HG02852 (cell line): Measurements from ENCODE around the gene AKR1C4.
"Not testable (repeated sequence)": the region's sequence is repeated elsewhere in the genome, so short reads cannot be mapped to it uniquely, and the experiment has no call there.

Experiments
- ATAC-seq: cut with Tn5 transposase; IDR thresholded peaks from one replicate; pipeline ENCODE4 v1.9.1; 2021; ENCODE audit warnings: mild to moderate bottlenecking, moderate library complexity; ENCODE audit not compliant: unreplicated experiment

The AKR1C4 gene

GRCh38 chr10:5199398-5199797, 2.8 kb downstream of the AKR1C4 start:
- ATAC-seq = no peak

GRCh38 chr10:5206799-5207198, 10.2 kb downstream of the AKR1C4 start:
- no peak for ATAC-seq

GRCh38 chr10:5209776-5210175, 13.1 kb downstream of the AKR1C4 start:
- ATAC-seq = not testable (repeated sequence)

DNA sequence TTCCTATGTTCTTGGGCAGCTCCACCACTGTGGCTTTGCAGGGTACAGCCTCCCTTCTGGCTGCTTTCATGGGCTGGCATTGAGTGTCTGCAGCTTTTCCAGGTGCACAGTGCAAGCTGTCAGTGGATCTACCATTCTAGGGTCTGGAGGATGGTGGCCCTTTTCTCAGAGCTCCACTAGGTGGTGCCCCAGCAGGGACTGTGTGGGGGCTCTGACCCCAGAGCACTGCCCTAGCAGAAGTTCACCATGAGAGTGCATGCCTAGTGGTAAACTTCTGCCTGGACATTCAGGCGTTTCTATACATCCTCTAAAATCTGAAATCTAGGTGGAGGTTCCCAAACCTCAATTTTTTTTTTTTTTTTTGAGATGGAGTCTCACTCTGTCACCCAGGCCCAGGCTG, 13.6 kb downstream of the AKR1C4 start:
- ATAC-seq = not testable (repeated sequence)

- ATAC-seq = no peak
These were observed 15.3 kb downstream of the AKR1C4 start for GRCh38 chr10:5211696-5212536.

GRCh38 chr10:5216801-5217200, 20.2 kb downstream of the AKR1C4 start:
- no peak for ATAC-seq

- ATAC-seq = no peak
These were observed 22.6 kb downstream of the AKR1C4 start for GRCh38 chr10:5219262-5219661.

- ATAC-seq = not testable (repeated sequence)
These were observed 26.3 kb downstream of the AKR1C4 start for GRCh38 chr10:5222942-5223341.

- no peak for ATAC-seq
These were observed 32.4 kb downstream of the AKR1C4 start for GRCh38 chr10:5229019-5229418.

DNA sequence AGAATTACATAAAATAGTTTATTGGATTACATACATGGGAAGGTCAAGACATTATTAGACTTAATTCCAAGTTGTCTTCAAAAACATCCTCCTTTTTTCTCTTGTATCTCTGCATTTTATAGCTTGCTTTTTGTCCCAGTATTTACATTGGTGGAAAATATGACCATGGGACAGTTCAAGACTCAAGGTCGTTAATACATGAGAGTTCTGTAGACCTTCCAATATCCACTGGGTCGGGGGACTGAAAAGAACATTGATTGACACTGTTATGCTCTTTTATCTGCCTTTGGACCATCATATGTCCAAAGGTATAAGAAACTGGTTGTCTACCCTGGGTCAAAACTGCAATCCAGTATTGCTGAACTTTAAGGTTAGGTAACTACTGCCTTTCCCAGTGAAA, 36.7 kb downstream of the AKR1C4 start:
- no peak for ATAC-seq

GRCh38 chr10:5234106-5234860, 37.6 kb downstream of the AKR1C4 start:
- no peak for ATAC-seq

DNA sequence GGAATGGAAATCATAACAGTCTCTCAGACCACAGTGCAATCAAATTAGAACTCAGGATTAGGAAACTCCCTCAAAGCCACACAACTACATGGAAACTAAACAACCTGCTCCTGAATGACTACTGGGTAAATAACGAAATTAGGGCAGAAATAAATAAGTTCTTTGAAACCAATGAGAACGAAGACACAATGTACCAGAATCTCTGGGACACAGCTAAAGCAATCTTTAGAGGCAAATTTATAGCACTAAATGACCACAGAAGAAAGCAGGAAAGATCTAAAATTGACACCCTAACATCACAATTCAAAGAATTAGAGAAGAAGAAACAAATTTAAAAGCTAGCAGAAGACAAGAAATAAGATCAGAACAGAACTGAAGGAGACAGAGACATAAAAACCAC, 40.9 kb downstream of the AKR1C4 start:
- not testable (repeated sequence) for ATAC-seq

- ATAC-seq = no peak
These were observed 45.9 kb downstream of the AKR1C4 start for GRCh38 chr10:5242585-5242984.

DNA sequence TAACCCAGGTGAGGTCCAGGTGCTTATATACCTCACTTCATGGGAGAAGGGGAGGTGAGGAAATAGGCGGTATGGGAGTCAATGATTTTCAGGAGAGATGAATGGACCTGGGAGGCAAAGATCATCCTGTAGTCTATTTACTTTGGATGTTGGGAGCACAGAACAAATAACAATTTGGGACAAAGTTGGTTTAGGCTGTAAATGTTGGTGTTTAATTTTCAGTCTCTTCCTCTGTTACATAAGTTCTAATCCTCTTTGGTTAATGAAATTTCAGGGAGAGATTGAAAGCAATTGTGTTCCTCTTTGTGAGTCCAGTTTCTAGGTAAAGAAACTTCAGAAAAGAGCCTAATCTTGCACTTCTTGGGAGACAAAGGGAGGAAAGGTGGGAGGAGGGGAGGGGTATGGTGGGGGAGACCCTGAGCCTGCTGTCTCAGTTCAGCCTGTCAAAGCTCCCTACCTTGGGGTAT, 46.9 kb downstream of the AKR1C4 start:
- no peak for ATAC-seq

GRCh38 chr10:5252177-5253037, 55.8 kb downstream of the AKR1C4 start:
- no peak for ATAC-seq

DNA sequence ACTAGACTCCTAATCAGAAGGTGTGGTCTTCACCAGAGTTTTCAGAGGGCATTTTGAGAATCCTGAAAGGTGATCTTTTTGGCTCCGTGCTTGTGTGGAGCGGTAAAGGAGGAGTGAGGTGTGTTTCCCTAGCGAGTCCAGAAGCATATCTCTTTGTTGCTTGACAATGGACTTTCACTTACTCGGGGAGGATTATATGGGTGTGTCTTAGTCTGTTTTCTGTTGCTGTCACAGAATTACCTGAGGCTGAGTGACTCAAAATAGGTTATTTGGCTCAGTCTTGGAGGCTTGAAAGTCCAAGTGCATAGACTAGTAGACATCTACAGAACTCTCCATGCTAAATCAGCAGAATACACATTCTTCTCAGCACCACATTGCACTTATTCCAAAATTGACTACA, 57.9 kb downstream of the AKR1C4 start:
- ATAC-seq = no peak

DNA sequence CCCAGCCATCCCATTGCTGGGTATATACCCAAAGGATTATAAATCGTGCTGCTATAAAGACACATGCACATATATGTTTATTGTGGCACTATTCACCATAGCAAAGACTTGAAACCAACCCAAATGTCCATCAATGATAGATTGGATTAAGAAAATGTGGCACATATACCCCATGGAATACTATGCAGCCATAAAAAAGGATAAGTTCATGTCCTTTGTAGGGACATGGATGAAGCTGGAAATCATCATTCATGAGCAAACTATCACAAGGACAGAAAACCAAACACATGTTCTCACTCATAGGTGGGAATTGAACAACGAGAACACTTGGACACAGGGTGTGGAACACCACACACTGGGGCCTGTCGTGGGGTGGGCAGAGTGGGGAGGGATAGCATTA, 61.1 kb downstream of the AKR1C4 start:
- not testable (repeated sequence) for ATAC-seq

DNA sequence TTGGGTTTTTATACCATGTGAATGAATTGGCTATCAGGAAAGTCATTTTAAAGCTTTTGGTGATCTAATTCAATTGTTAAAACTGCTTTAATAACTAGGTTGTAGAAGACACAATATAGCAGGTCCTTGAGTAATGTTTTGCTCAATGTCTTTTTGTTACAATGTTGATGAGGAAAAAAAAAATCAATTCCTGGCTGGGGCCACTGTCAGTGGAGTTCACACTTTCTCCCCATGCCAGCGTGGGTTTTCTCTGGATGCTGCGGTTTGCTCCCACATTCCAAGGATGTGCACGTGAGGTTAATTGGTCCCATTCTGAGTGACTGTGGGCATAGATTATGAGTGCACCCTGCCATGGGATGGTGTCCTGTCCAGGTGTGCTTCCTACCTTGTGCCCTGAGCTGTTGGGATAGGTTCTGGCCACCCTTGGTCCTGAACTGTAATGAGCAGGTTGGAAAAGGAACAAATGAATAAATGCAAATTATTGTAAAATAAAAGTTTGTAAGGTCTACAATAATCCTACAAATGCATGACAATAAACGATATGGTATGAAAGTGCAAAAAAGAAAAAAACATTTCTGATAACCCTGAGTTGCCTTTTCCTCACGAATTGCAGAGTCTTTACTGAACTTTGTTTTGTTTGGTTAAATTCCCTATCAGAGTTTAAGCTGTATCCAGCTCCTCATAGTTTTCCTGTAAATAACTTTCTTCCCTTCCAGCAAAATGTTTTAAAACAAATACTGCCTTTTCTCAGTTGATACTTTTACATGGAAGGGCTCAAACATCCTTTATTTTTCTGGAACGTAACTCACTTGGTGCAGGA, 62.7 kb downstream of the AKR1C4 start:
- no peak for ATAC-seq

DNA sequence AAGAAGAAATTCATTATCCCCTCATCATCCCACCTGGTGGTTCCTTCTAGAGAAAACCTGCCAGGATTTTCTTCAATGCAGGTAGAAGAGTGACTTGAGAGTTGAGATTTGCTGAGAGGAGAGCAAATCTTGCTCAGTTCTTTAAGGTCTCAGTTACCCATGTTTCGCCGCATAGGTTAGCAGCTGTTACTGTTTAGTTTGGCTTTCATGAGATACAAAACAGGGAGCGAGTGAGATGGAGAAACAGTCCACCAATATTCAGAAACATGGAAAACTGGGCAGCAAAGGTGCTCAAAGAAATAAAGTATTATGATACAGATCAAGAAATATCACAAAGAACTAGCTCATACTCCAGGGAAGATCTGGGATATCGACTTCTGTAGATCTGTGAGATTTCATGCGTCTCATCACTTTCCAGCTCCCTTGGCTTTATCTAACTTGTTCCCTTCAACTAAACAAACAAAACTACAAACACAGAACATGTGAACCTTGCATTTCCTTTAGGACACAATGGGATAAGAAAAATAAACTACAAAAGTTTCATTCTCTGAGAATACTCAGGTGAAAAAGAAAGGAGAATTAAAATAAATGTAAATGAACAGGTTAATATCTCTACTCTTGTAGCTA, 63.4 kb downstream of the AKR1C4 start:
- no peak for ATAC-seq

DNA sequence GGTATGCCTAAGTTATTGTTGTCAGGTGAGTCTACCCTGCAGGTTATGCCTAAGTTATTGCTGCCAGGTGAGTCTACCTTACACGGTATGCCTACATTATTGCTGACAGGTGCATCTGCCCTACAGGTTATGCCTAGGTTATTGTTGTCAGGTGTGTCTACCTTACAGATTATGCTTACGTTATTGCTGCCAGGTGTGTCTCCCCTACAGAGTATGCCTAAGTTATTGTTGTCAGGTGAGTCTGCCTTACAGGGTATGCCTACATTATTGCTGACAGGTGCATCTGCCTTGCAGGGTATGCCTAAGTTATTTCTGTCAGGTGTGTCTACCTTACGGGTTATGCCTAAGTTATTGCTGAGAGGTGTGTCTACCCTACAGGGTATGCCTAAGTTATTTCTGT, 64.2 kb downstream of the AKR1C4 start:
- no peak for ATAC-seq
